ENCODE data around the gene CABP1. TPM values are rescaled to one million over a fixed set of nuclear protein-coding genes. Genes with fewer than 3 reads are reported as not detected.
A peak's percentile ranks its signal among the peaks of the same experiment; 100 is the strongest.
"Not testable (repeated sequence)": the region's sequence is repeated elsewhere in the genome, so short reads cannot be mapped to it uniquely, and the experiment has no call there.

Gene CABP1
- 5.1 TPM for polyA plus RNA-seq (2013, experiment 1 of 2; ENCODE audit: insufficient read length)
- 2.3 TPM for polyA plus RNA-seq (2013, experiment 2 of 2; ENCODE audit: insufficient read length)

GRCh38 chr12:120639771-120640721 is at the start of gene CABP1:
TSS of gene CABP1 (plus strand) at chr12:120640626. CDS start at chr12:120640686, 60 bp downstream.
- no peak for DNase-seq

GRCh38 chr12:120590741-120591407 is 49.6 kb upstream of the CABP1 start:
- DNase-seq: no peak

GRCh38 chr12:120592121-120593049 is 48.0 kb upstream of the CABP1 start:
- DNase-seq: no peak

GRCh38 chr12:120596901-120597300 is 43.5 kb upstream of the CABP1 start:
- DNase-seq: no peak

GRCh38 chr12:120597861-120598260 is 42.6 kb upstream of the CABP1 start:
- DNase-seq: no peak

GRCh38 chr12:120598674-120599463 is 41.6 kb upstream of the CABP1 start:
- peak; percentile 54 for DNase-seq

GRCh38 chr12:120599672-120600552 is 40.5 kb upstream of the CABP1 start:
- DNase-seq: no peak

GRCh38 chr12:120602416-120602815 is 38.0 kb upstream of the CABP1 start:
- DNase-seq: not testable (repeated sequence)

- no peak for DNase-seq
Measured at GRCh38 chr12:120610560-120610959, 29.9 kb upstream of the CABP1 start.

GRCh38 chr12:120611534-120611933 is 28.9 kb upstream of the CABP1 start:
- DNase-seq: not testable (repeated sequence)

GRCh38 chr12:120614848-120615247 is 25.6 kb upstream of the CABP1 start:
- no peak for DNase-seq

GRCh38 chr12:120617193-120617592 is 23.2 kb upstream of the CABP1 start:
- not testable (repeated sequence) for DNase-seq

- not testable (repeated sequence) for DNase-seq
Measured at GRCh38 chr12:120617767-120618166, 22.7 kb upstream of the CABP1 start.

- DNase-seq: no peak
Measured at GRCh38 chr12:120618954-120619615, 21.3 kb upstream of the CABP1 start.

GRCh38 chr12:120620624-120621023 is 19.8 kb upstream of the CABP1 start:
- no peak for DNase-seq

- DNase-seq: no peak
Measured at GRCh38 chr12:120625557-120626419, 14.6 kb upstream of the CABP1 start.

GRCh38 chr12:120628919-120629318 is 11.5 kb upstream of the CABP1 start:
- DNase-seq: no peak

- DNase-seq: no peak
Measured at GRCh38 chr12:120630104-120630892, 10.1 kb upstream of the CABP1 start.
